DOHH2 (cell line): ENCODE measurements around the gene C1orf159.

Experiments used
- H3F3A ChIP-seq: fragments of 200-600 bp; sonication (generic), shearing (Covaris generic); 2 replicates; pipeline ENCODE4 v1.6.0; 2016; ENCODE audit warnings: antibody characterized with exemption, mild to moderate bottlenecking; ENCODE audit not compliant: control insufficient read depth, insufficient read depth
- H3K27ac ChIP-seq: fragments of 200-600 bp; sonication (generic); 2 replicates; pipeline ENCODE4 v1.5.1; 2014; ENCODE audit warnings: low read depth, mild to moderate bottlenecking, low read length, moderate library complexity
- H3K27me3 ChIP-seq: fragments of 200-600 bp; sonication (generic); 2 replicates; pipeline ENCODE4 v1.6.1; 2014; ENCODE audit warnings: mild to moderate bottlenecking, low read length, mixed read lengths; ENCODE audit not compliant: control insufficient read depth
- H3K36me3 ChIP-seq: fragments of 200-600 bp; sonication (generic); 2 replicates; pipeline ENCODE4 v1.6.1; 2014; ENCODE audit warnings: mild to moderate bottlenecking, low read length, moderate library complexity, mixed read lengths; ENCODE audit not compliant: control insufficient read depth
- H3K4me1 ChIP-seq: fragments of 200-600 bp; sonication (generic); 2 replicates; pipeline ENCODE4 v1.6.1; 2014; ENCODE audit warnings: mild to moderate bottlenecking, low read length, mixed read lengths; ENCODE audit not compliant: control insufficient read depth
- H3K4me2 ChIP-seq: fragments of 200-600 bp; sonication (generic); 2 replicates; pipeline ENCODE4 v1.6.0; 2014; ENCODE audit warnings: mild to moderate bottlenecking, low read length, moderate library complexity
- H3K4me3 ChIP-seq: fragments of 200-600 bp; sonication (generic); 2 replicates; pipeline ENCODE4 v1.5.1; 2014; ENCODE audit warnings: mild to moderate bottlenecking, low read length, mixed read lengths
- H3K79me2 ChIP-seq: fragments of 200-600 bp; sonication (generic); 2 replicates; pipeline ENCODE4 v1.6.1; 2014; ENCODE audit warnings: mild to moderate bottlenecking, low read length, mixed read lengths; ENCODE audit not compliant: control insufficient read depth
- H3K9me2 ChIP-seq: fragments of 200-600 bp; sonication (generic); replicated peaks from 2 replicates; pipeline ENCODE4 v1.6.1; 2014; ENCODE audit warnings: mild to moderate bottlenecking, low read length, mixed read lengths; ENCODE audit not compliant: control insufficient read depth
- H3K9me3 ChIP-seq: fragments of 200-600 bp; sonication (generic); 2 replicates; pipeline ENCODE4 v1.6.1; 2014; ENCODE audit warnings: antibody characterized with exemption, low read length, mixed read lengths; ENCODE audit not compliant: control insufficient read depth, insufficient read depth
- H4K20me1 ChIP-seq: fragments of 200-600 bp; sonication (generic); 2 replicates; pipeline ENCODE4 v1.6.0; 2014; ENCODE audit warnings: low read depth, mild to moderate bottlenecking, antibody characterized with exemption, low read length, moderate library complexity; ENCODE audit not compliant: control insufficient read depth, insufficient read depth
- EZH2phosphoT487 ChIP-seq: fragments of 200-600 bp; sonication (generic); IDR thresholded peaks from 2 replicates; pipeline ENCODE4 v1.6.1; 2017; ENCODE audit warnings: borderline replicate concordance, mild to moderate bottlenecking, antibody characterized with exemption, low read length, moderate library complexity, mixed read lengths
- TF ChIP-seq, protein P1 (sequence below): fragments of 200-600 bp; sonication (generic); IDR thresholded peaks from one replicate; pipeline ENCODE4 v1.5.1; 2014; ENCODE audit warnings: antibody characterized with exemption, mild to moderate bottlenecking, low read depth, low read length; ENCODE audit not compliant: poor library complexity, severe bottlenecking

Gene C1orf159

DNA sequence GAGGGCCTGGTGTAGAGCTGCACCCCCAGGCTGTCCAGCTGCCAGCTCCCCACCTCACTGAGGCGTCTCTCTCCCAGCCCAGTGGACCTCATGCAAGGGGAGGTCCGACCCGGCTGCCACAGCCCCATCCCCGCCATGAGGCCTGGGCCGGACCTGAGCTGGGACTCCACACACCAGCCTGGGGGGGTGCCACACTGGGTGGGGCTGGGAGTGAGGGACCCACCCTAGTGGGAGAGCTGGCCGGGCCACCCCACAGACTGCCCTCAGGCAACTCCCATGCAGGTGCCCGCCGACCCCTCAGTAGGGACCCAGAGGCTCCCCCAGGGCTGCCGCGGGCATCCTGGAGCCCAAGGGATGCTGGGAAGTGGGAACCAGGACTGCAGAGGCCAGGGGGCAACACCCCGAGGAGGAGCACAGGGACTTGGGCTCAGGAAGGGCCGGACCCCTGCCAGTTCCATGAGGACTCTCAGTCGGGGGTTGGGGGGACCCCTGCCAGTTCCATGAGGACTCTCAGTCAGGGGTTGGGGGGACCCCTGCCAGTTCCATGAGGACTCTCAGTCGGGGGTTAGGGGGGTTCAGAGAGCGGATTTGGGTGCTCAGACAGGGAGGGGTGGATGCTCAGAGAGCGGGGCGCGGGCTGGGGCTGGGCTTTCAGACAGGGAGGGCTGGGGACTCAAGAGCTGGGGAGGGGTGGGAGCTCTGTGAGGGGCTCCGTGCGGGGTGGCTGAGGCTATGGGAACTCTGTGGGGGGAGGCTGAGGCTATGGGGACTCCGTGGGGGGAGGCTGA lies 40.5 kb downstream of the C1orf159 start:
- TF ChIP-seq, protein P1, sequence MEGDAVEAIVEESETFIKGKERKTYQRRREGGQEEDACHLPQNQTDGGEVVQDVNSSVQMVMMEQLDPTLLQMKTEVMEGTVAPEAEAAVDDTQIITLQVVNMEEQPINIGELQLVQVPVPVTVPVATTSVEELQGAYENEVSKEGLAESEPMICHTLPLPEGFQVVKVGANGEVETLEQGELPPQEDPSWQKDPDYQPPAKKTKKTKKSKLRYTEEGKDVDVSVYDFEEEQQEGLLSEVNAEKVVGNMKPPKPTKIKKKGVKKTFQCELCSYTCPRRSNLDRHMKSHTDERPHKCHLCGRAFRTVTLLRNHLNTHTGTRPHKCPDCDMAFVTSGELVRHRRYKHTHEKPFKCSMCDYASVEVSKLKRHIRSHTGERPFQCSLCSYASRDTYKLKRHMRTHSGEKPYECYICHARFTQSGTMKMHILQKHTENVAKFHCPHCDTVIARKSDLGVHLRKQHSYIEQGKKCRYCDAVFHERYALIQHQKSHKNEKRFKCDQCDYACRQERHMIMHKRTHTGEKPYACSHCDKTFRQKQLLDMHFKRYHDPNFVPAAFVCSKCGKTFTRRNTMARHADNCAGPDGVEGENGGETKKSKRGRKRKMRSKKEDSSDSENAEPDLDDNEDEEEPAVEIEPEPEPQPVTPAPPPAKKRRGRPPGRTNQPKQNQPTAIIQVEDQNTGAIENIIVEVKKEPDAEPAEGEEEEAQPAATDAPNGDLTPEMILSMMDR = no peak
- Histone ChIP-seq H3F3A (no peaks in the 10 kb centered on the region), H4K20me1 (no peaks in the 10 kb centered on the region), H3K79me2 (no peaks in the 10 kb centered on the region), H3K36me3 (no peaks in the 10 kb centered on the region), H3K4me1 (peaks cover 18% of the 10 kb centered on the region), H3K9me3 (no peaks in the 10 kb centered on the region), H3K9me2 (no peaks in the 10 kb centered on the region), H3K27me3 (peaks cover 5% of the 10 kb centered on the region; the same call in 1 of the 2 replicates), H3K27ac (no peak overlapping the region), H3K4me3 (no peak overlapping the region), H3K4me2 (no peak overlapping the region)

- TF ChIP-seq, protein P1 = no peak
- TF ChIP-seq EZH2phosphoT487 = no peak
- Histone ChIP-seq H3F3A (no peaks in the 10 kb centered on the region), H3K4me1 (peaks cover 18% of the 10 kb centered on the region), H3K27ac (no peak overlapping the region), H4K20me1 (peaks cover 2% of the 10 kb centered on the region; the same call in 1 of the 2 replicates), H3K36me3 (no peaks in the 10 kb centered on the region), H3K27me3 (no peaks in the 10 kb centered on the region; the same call in 1 of the 2 replicates), H3K9me2 (no peaks in the 10 kb centered on the region), H3K4me3 (no peak overlapping the region), H3K9me3 (no peaks in the 10 kb centered on the region), H3K79me2 (no peaks in the 10 kb centered on the region), H3K4me2 (no peak overlapping the region)
These were observed 41.2 kb downstream of the C1orf159 start for GRCh38 chr1:1074631-1075147.

DNA sequence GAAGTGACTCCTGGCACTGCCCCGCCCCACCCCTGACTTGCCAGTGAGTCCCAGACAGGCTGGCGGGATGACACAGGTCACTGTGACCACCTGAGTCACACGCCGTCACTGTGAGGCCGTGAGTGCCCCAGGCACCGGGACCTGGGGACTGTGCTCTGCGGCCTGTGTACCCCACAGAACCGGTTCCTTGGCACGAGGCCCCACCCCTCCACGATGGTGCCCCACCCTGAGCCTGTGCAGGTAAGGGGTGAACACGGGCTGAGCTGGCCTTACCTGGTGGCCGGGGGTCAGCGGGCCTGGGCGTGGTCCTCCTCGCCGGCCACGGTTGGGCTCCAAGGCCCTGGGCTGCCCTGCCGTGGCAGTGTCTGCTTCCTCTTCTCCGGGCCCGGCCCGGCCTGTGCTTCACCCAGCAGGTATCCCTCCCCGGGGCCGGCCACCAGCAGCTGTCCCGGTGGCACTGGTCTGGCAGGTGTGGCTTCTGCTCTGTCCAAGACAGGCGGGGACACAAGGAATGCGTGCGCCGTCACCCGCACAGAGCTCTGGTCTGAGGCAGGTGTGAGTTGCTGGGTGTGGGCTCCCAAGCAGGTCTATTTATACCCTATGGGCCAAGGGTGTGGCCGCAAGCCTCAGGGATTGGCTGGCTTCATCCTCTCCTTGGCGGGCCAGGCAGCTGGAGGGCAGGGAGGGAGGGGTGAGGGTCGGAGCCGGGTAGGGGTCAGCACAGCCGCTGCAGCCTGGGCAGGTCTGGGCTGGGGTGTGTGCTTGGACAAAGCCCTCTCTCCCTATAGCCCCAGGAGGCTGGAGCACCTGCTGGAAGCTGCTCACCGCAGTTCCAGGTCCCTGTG lies 41.9 kb downstream of the C1orf159 start, which contains the start of gene RNF223:
Gene RNF223, minus strand, starts transcription at position 564 of the 845 bp plus-strand sequence. CDS start 1,740 bp downstream, outside the sequence.
- Histone ChIP-seq H3K27ac (no peak within 1 kb of the TSS), H3K4me2 (no peak within 1 kb of the TSS), H3K4me3 (no peak within 1 kb of the TSS)

More for the DNA sequence above, 41.9 kb downstream of the C1orf159 start, which contains the start of gene RNF223:
- Histone ChIP-seq H3K9me2 (no peaks in the 10 kb centered on the region), H4K20me1 (peaks cover 3% of the 10 kb centered on the region; the same call in 1 of the 2 replicates), H3K4me1 (peaks cover 19% of the 10 kb centered on the region), H3K27me3 (no peaks in the 10 kb centered on the region), H3K36me3 (no peaks in the 10 kb centered on the region), H3K9me3 (no peaks in the 10 kb centered on the region), H3F3A (no peaks in the 10 kb centered on the region), H3K79me2 (no peaks in the 10 kb centered on the region)
- TF ChIP-seq EZH2phosphoT487 = no peak
- TF ChIP-seq, protein P1 = no peak
